Progenitor cell of endocrine pancreas (in vitro differentiated cells): ENCODE results near the gene OLFML3. TPM values are rescaled to one million over a fixed set of nuclear protein-coding genes. Genes with fewer than 3 reads are reported as not detected.

ENCODE experiments used
- DNase-seq: peaks from one replicate; pipeline ENCODE4 v3.0.0; 2021; ENCODE audit warnings: low spot score; ENCODE audit not compliant: unreplicated experiment
- H3K27ac Mint-ChIP-seq: 2 replicates; pipeline ENCODE4 v1.8.0; 2021; ENCODE audit warnings: mild to moderate bottlenecking, moderate library complexity, mixed read lengths
- H3K27me3 Mint-ChIP-seq: 2 replicates; pipeline ENCODE4 v1.8.0; 2021; ENCODE audit warnings: mixed read lengths
- H3K36me3 Mint-ChIP-seq: 2 replicates; pipeline ENCODE4 v1.8.0; 2022; ENCODE audit warnings: mixed read lengths; ENCODE audit not compliant: insufficient read depth
- H3K4me1 Mint-ChIP-seq: 2 replicates; pipeline ENCODE4 v1.8.0; 2021; ENCODE audit warnings: low read depth, mixed read lengths
- H3K4me3 Mint-ChIP-seq: 2 replicates; pipeline ENCODE4 v1.8.0; 2021; ENCODE audit warnings: low read depth, mild to moderate bottlenecking, moderate library complexity, mixed read lengths
- H3K9me3 Mint-ChIP-seq: 2 replicates; pipeline ENCODE4 v1.8.0; 2021; ENCODE audit warnings: low read depth, mixed read lengths
- CTCF ChIP-seq: fragments of 200-600 bp; sonication (generic); IDR thresholded peaks from one replicate; pipeline ENCODE4 v1.5.0; 2021; ENCODE audit warnings: antibody characterized with exemption, mild to moderate bottlenecking; ENCODE audit not compliant: unreplicated experiment
- total RNA-seq: library from RNA; stranded (reverse); gene quantifications from 2 replicates; pipeline ENCODE4 v1.2.1, GENCODE V29; 2021

OLFML3 gene
- total RNA-seq, 1 donor from 2014 or later = 12.9 TPM

- Mint-ChIP-seq H3K4me1 (peaks cover 10% of the 10 kb centered on the region), H3K36me3 (peaks cover 2% of the 10 kb centered on the region), H3K27ac (no peak overlapping the region), H3K4me3 (no peak overlapping the region), H3K9me3 (peaks cover 10% of the 10 kb centered on the region), H3K27me3 (peaks cover 5% of the 10 kb centered on the region)
- no peak for DNase-seq
- TF ChIP-seq CTCF = no peak
Observed at GRCh38 chr1:113984710-113985109, 5.4 kb downstream of the OLFML3 start.

GRCh38 chr1:113986802-113987201, 7.5 kb downstream of the OLFML3 start:
- TF ChIP-seq CTCF = no peak
- Mint-ChIP-seq H3K4me3 (no peak overlapping the region), H3K27ac (no peak overlapping the region), H3K4me1 (peaks cover 5% of the 10 kb centered on the region), H3K27me3 (peaks cover 3% of the 10 kb centered on the region), H3K36me3 (peaks cover 2% of the 10 kb centered on the region), H3K9me3 (peaks cover 10% of the 10 kb centered on the region)
- DNase-seq = no peak

- peaks cover 10% of the 10 kb centered on the region for H3K9me3 Mint-ChIP-seq
- DNase-seq = no peak
- no peak overlapping the region for H3K27ac Mint-ChIP-seq
- TF ChIP-seq CTCF = no peak
- H3K36me3 Mint-ChIP-seq = peaks cover 2% of the 10 kb centered on the region
- peaks cover 5% of the 10 kb centered on the region for H3K4me1 Mint-ChIP-seq
- peaks cover 3% of the 10 kb centered on the region for H3K27me3 Mint-ChIP-seq
- no peak overlapping the region for H3K4me3 Mint-ChIP-seq
Observed at GRCh38 chr1:113987259-113987658, 8.0 kb downstream of the OLFML3 start.

- Mint-ChIP-seq H3K9me3 (peaks cover 22% of the 10 kb centered on the region), H3K27me3 (peaks cover 6% of the 10 kb centered on the region), H3K4me3 (no peak overlapping the region), H3K4me1 (no peaks in the 10 kb centered on the region), H3K36me3 (peaks cover under 1% of the 10 kb centered on the region), H3K27ac (no peak overlapping the region)
- DNase-seq = no peak
- no peak for TF ChIP-seq CTCF
Observed at GRCh38 chr1:113990530-113990929, 11.3 kb downstream of the OLFML3 start.

GRCh38 chr1:113990961-113991360, 11.7 kb downstream of the OLFML3 start:
- no peak overlapping the region for H3K27ac Mint-ChIP-seq
- no peaks in the 10 kb centered on the region for H3K4me1 Mint-ChIP-seq
- no peak for TF ChIP-seq CTCF

More at GRCh38 chr1:113990961-113991360, 11.7 kb downstream of the OLFML3 start:
- H3K36me3 Mint-ChIP-seq = no peaks in the 10 kb centered on the region
- DNase-seq = no peak
- H3K27me3 Mint-ChIP-seq = peaks cover 6% of the 10 kb centered on the region
- peaks cover 23% of the 10 kb centered on the region for H3K9me3 Mint-ChIP-seq
- no peak overlapping the region for H3K4me3 Mint-ChIP-seq
